HepG2 (cell line): ENCODE measurements around the gene CERS6. TPM values are rescaled to one million over a fixed set of nuclear protein-coding genes. Genes with fewer than 3 reads are reported as not detected.

Source experiments
- HDAC2 ChIP-seq: sonication (generic); formaldehyde crosslinking; IDR thresholded peaks from 2 replicates; pipeline ENCODE4 v1.4.0; 2020; ENCODE audit warnings: missing genetic modification reagents
- JUND ChIP-seq: sonication (generic); formaldehyde crosslinking; IDR thresholded peaks from 2 replicates; pipeline ENCODE4 v1.8.0; 2022; ENCODE audit warnings: mild to moderate bottlenecking, missing genetic modification reagents
- KDM1A ChIP-seq: IDR thresholded peaks from 2 replicates; pipeline ENCODE4 v1.6.1; 2016; ENCODE audit warnings: missing compliant biosample characterization
- NR2C2 ChIP-seq: sonication (generic); formaldehyde crosslinking; IDR thresholded peaks from 2 replicates; pipeline ENCODE4 v1.4.0; 2020; ENCODE audit warnings: missing genetic modification reagents, mild to moderate bottlenecking, moderate library complexity, borderline replicate concordance
- NR3C1 ChIP-seq: sonication (generic); formaldehyde crosslinking; IDR thresholded peaks from 2 replicates; pipeline ENCODE4 v1.4.0; 2020; ENCODE audit warnings: missing genetic modification reagents
- RAD51 ChIP-seq: fragments of 450-650 bp; IDR thresholded peaks from 2 replicates; pipeline ENCODE4 v1.6.1; 2016; ENCODE audit warnings: borderline replicate concordance
- REXO4 ChIP-seq: sonication (generic); formaldehyde crosslinking; IDR thresholded peaks from 2 replicates; pipeline ENCODE4 v1.8.0; 2022; ENCODE audit warnings: missing genetic modification reagents, mild to moderate bottlenecking, borderline replicate concordance
- TGIF2 ChIP-seq: IDR thresholded peaks from 2 replicates; pipeline ENCODE4 v1.6.1; 2016; ENCODE audit warnings: control low read depth, missing compliant biosample characterization
- TMF1 ChIP-seq: sonication (generic); formaldehyde crosslinking; IDR thresholded peaks from 2 replicates; pipeline ENCODE4 v1.8.1; 2022; ENCODE audit warnings: low read depth, missing genetic modification reagents
- YEATS2 ChIP-seq: sonication (generic); formaldehyde crosslinking; IDR thresholded peaks from 2 replicates; pipeline ENCODE4 v1.4.0; 2020; ENCODE audit warnings: missing genetic modification reagents, borderline replicate concordance
- ZMYM2 ChIP-seq: sonication (generic); formaldehyde crosslinking; IDR thresholded peaks from 2 replicates; pipeline ENCODE4 v1.8.0; 2022; ENCODE audit warnings: mild to moderate bottlenecking, missing genetic modification reagents
- ZNF441 ChIP-seq: sonication (generic); formaldehyde crosslinking; IDR thresholded peaks from 2 replicates; pipeline ENCODE4 v1.7.0; 2021; ENCODE audit warnings: missing genetic modification reagents, borderline replicate concordance
- ZNF556 ChIP-seq: sonication (generic); formaldehyde crosslinking; IDR thresholded peaks from 2 replicates; pipeline ENCODE4 v1.4.0; 2020; ENCODE audit warnings: mild to moderate bottlenecking, missing genetic modification reagents, borderline replicate concordance
- ZNF563 ChIP-seq: sonication (generic); formaldehyde crosslinking; IDR thresholded peaks from 2 replicates; pipeline ENCODE4 v1.8.0; 2022; ENCODE audit warnings: mild to moderate bottlenecking, moderate library complexity, missing genetic modification reagents
- ZNF652 ChIP-seq: IDR thresholded peaks from 2 replicates; pipeline ENCODE4 v1.6.1; 2016; ENCODE audit warnings: low read depth, borderline replicate concordance
- ZNF83 ChIP-seq: sonication (generic); formaldehyde crosslinking; IDR thresholded peaks from 2 replicates; pipeline ENCODE4 v1.4.0; 2020; ENCODE audit warnings: missing genetic modification reagents, mild to moderate bottlenecking, borderline replicate concordance
- polyA plus RNA-seq, 8 experiments: library from polyadenylated mRNA; depleted of rRNA in 3 of 8; stranded (reverse) in 7 of 8; unstranded in 1 of 8; fragments of >200 nt; fragmentation: Illumina TruSeq in 4 of 8; extraction: Trizol in 4 of 8; gene quantifications; 2 replicates each; pipeline versions ENCODE4 v1.2.1 to v1.2.3, GENCODE V29; 2011 to 2016; ENCODE audit warnings: low read depth in 4 of 8, missing spikeins in 1 of 8, mixed read lengths in 1 of 8; ENCODE audit not compliant: insufficient read depth in 1 of 8
- total RNA-seq, 5 experiments: library from RNA; depleted of rRNA; stranded (reverse); fragments of >200 nt; fragmentation: Illumina TruSeq; extraction: Trizol; gene quantifications; 2 replicates each; pipeline ENCODE4 v1.2.3, GENCODE V29; 2016; ENCODE audit warnings: low read depth in 1 of 5
- TF ChIP-seq, protein P1 (sequence below): sonication (generic); formaldehyde crosslinking; IDR thresholded peaks from 2 replicates; pipeline ENCODE4 v1.4.0; 2020; ENCODE audit warnings: mild to moderate bottlenecking, missing genetic modification reagents, borderline replicate concordance
- TF ChIP-seq, protein P2 (sequence below): IDR thresholded peaks from 2 replicates; pipeline ENCODE4 v1.6.1; 2016; ENCODE audit warnings: low read depth, control low read depth
- TF ChIP-seq, protein P3 (sequence below): IDR thresholded peaks from 2 replicates; pipeline ENCODE4 v1.6.1; 2016; ENCODE audit warnings: missing compliant biosample characterization, missing genetic modification reagents, borderline replicate concordance
- TF ChIP-seq, protein P4 (sequence below): sonication (generic); formaldehyde crosslinking; IDR thresholded peaks from 2 replicates; pipeline ENCODE4 v1.5.0; 2020; ENCODE audit warnings: mild to moderate bottlenecking, missing genetic modification reagents
- TF ChIP-seq, protein P5 (sequence below): sonication (generic); formaldehyde crosslinking; conservative IDR thresholded peaks from 2 replicates; pipeline ENCODE4 v1.4.0; 2020; ENCODE audit warnings: missing genetic modification reagents

The CERS6 gene
- total and polyA plus RNA-seq, 2 of the 13 experiments (the other 11 are each of a cell fraction or from before 2014, with no cell fraction given) = 10.1 to 20.3 TPM

DNA sequence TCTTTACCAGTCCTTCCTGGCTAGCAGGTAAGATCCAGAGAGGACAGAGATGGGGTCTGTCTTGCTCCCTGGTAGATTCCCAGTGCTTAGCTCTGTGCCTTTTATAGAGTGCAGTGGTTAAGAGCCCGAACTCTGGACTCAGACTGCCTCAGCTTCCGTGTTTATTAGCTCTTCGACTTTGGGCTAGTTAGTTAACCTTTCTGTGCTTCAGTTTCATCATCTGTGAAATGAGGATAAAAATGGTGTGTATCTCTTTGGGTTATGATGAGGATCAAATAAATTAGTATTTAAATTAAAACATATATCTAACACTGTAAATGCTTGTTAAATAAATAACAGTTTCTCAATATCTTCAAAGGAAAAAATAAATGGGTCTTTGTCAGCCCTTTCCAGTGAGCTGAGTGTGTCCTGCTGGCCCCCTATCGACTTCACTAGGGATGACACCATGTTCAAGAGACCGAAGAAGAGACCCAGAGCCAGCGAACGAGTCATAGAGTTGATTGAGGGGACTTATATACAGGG is 38.2 kb downstream of the CERS6 start (continued):
- TF ChIP-seq, protein P1, sequence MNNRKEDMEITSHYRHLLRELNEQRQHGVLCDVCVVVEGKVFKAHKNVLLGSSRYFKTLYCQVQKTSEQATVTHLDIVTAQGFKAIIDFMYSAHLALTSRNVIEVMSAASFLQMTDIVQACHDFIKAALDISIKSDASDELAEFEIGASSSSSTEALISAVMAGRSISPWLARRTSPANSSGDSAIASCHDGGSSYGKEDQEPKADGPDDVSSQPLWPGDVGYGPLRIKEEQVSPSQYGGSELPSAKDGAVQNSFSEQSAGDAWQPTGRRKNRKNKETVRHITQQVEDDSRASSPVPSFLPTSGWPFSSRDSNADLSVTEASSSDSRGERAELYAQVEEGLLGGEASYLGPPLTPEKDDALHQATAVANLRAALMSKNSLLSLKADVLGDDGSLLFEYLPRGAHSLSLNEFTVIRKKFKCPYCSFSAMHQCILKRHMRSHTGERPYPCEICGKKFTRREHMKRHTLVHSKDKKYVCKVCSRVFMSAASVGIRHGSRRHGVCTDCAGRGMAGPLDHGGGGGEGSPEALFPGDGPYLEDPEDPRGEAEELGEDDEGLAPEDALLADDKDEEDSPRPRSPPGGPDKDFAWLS (CRISPR knock-in tag) = no peak
- TF ChIP-seq, protein P2, sequence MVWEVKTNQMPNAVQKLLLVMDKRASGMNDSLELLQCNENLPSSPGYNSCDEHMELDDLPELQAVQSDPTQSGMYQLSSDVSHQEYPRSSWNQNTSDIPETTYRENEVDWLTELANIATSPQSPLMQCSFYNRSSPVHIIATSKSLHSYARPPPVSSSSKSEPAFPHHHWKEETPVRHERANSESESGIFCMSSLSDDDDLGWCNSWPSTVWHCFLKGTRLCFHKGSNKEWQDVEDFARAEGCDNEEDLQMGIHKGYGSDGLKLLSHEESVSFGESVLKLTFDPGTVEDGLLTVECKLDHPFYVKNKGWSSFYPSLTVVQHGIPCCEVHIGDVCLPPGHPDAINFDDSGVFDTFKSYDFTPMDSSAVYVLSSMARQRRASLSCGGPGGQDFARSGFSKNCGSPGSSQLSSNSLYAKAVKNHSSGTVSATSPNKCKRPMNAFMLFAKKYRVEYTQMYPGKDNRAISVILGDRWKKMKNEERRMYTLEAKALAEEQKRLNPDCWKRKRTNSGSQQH = no peak
- TF ChIP-seq, protein P3, sequence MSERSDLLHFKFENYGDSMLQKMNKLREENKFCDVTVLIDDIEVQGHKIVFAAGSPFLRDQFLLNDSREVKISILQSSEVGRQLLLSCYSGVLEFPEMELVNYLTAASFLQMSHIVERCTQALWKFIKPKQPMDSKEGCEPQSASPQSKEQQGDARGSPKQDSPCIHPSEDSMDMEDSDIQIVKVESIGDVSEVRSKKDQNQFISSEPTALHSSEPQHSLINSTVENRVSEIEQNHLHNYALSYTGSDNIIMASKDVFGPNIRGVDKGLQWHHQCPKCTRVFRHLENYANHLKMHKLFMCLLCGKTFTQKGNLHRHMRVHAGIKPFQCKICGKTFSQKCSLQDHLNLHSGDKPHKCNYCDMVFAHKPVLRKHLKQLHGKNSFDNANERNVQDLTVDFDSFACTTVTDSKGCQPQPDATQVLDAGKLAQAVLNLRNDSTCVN (CRISPR knock-in tag) = 0 out of 2 replicates have a peak, but pooled peaks have one; percentile 35
- TF ChIP-seq ZNF441 (CRISPR knock-in tag) (no peak), TGIF2 (CRISPR knock-in tag) (no peak), RAD51 (no peak), TMF1 (no peak), HDAC2 (peak; percentile 59; the same call in 1 of the 2 replicates), YEATS2 (CRISPR knock-in tag) (peak; percentile 37; the same call in 1 of the 2 replicates), ZNF563 (CRISPR knock-in tag) (no peak), ZNF556 (CRISPR knock-in tag) (no peak), KDM1A (CRISPR knock-in tag) (no peak), NR2C2 (CRISPR knock-in tag) (peak; percentile 9; the same call in 1 of the 2 replicates), NR3C1 (CRISPR knock-in tag) (no peak), ZNF83 (CRISPR knock-in tag) (no peak), REXO4 (CRISPR knock-in tag) (no peak), JUND (CRISPR knock-in tag) (no peak), ZNF652 (CRISPR knock-in tag) (peak; percentile 75; the same call in 1 of the 2 replicates), ZMYM2 (CRISPR knock-in tag) (0 out of 2 replicates have a peak, but pooled peaks have one; percentile 40)
- TF ChIP-seq, protein P4, sequence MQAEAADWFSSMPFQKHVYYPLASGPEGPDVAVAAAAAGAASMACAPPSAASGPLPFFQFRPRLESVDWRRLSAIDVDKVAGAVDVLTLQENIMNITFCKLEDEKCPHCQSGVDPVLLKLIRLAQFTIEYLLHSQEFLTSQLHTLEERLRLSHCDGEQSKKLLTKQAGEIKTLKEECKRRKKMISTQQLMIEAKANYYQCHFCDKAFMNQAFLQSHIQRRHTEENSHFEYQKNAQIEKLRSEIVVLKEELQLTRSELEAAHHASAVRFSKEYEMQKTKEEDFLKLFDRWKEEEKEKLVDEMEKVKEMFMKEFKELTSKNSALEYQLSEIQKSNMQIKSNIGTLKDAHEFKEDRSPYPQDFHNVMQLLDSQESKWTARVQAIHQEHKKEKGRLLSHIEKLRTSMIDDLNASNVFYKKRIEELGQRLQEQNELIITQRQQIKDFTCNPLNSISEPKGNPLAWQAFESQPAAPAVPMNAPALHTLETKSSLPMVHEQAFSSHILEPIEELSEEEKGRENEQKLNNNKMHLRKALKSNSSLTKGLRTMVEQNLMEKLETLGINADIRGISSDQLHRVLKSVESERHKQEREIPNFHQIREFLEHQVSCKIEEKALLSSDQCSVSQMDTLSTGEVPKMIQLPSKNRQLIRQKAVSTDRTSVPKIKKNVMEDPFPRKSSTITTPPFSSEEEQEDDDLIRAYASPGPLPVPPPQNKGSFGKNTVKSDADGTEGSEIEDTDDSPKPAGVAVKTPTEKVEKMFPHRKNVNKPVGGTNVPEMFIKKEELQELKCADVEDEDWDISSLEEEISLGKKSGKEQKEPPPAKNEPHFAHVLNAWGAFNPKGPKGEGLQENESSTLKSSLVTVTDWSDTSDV (CRISPR knock-in tag) = no peak
- TF ChIP-seq, protein P5, sequence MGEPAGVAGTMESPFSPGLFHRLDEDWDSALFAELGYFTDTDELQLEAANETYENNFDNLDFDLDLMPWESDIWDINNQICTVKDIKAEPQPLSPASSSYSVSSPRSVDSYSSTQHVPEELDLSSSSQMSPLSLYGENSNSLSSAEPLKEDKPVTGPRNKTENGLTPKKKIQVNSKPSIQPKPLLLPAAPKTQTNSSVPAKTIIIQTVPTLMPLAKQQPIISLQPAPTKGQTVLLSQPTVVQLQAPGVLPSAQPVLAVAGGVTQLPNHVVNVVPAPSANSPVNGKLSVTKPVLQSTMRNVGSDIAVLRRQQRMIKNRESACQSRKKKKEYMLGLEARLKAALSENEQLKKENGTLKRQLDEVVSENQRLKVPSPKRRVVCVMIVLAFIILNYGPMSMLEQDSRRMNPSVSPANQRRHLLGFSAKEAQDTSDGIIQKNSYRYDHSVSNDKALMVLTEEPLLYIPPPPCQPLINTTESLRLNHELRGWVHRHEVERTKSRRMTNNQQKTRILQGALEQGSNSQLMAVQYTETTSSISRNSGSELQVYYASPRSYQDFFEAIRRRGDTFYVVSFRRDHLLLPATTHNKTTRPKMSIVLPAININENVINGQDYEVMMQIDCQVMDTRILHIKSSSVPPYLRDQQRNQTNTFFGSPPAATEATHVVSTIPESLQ (CRISPR knock-in tag) = no peak
